ENCODE measurements around the gene MYO10.
"Not testable (repeated sequence)": the region's sequence is repeated elsewhere in the genome, so short reads cannot be mapped to it uniquely, and the experiment has no call there.

MYO10 gene

GRCh38 chr5:16659536-16659935, 276.6 kb downstream of the MYO10 start:
- DNase-seq: no peak

GRCh38 chr5:16656561-16657191, 279.4 kb downstream of the MYO10 start:
- DNase-seq: no peak

- no peak for DNase-seq
Observed at GRCh38 chr5:16654647-16655334, 281.3 kb downstream of the MYO10 start.

GRCh38 chr5:16648739-16649138, 287.3 kb downstream of the MYO10 start:
- not testable (repeated sequence) for DNase-seq

- no peak for DNase-seq
Observed at GRCh38 chr5:16644301-16644889, 291.7 kb downstream of the MYO10 start.

- no peak for DNase-seq
Observed at GRCh38 chr5:16642867-16643266, 293.2 kb downstream of the MYO10 start.

GRCh38 chr5:16639206-16639605, 296.9 kb downstream of the MYO10 start:
- DNase-seq: no peak

GRCh38 chr5:16628376-16628775, 307.7 kb downstream of the MYO10 start:
- DNase-seq: no peak

GRCh38 chr5:16626696-16627264, 309.3 kb downstream of the MYO10 start:
- DNase-seq: no peak

- DNase-seq: no peak
Observed at GRCh38 chr5:16625096-16625495, 311.0 kb downstream of the MYO10 start.

GRCh38 chr5:16619136-16619535, 317.0 kb downstream of the MYO10 start:
- no peak for DNase-seq

GRCh38 chr5:16618138-16618897, 317.8 kb downstream of the MYO10 start:
- no peak for DNase-seq

GRCh38 chr5:16617274-16617968, 318.7 kb downstream of the MYO10 start:
- DNase-seq: peak; percentile 39 to 63

- DNase-seq: peak; percentile 84 to 86
Observed at GRCh38 chr5:16616536-16617273, 319.4 kb downstream of the MYO10 start, which contains the start of gene RETREG1. Gene RETREG1, minus strand, starts transcription at chr5:16616997. Its CDS starts 26 bp downstream, at chr5:16616971.

- peak in 1 of 2 experiments; percentile 14 for DNase-seq
Observed at GRCh38 chr5:16615741-16616535, 320.1 kb downstream of the MYO10 start.

- no peak for DNase-seq
Observed at GRCh38 chr5:16612007-16612406, 324.1 kb downstream of the MYO10 start.
